ENCODE measurements around the gene DHRS13.
"Not testable (repeated sequence)": the region's sequence is repeated elsewhere in the genome, so short reads cannot be mapped to it uniquely, and the experiment has no call there.

The DHRS13 gene

GRCh38 chr17:28908640-28909167 is 5.8 kb upstream of the DHRS13 start:
- H3K9ac ChIP-seq (ENCODE audit: insufficient read length, low read depth), result no peak overlapping the region

GRCh38 chr17:28907709-28908475 is 5.0 kb upstream of the DHRS13 start:
- DNase-seq (ENCODE audit: low read depth, low spot score), result no peak
- TF ChIP-seq ZNF274 (IDR thresholded peaks at IDR 0.05; ENCODE audit: low read depth, low read length) (no peak), SUZ12 (IDR thresholded peaks at IDR 0.05; ENCODE audit: extremely low read depth, insufficient read depth, insufficient read length) (no peak), YY1 (IDR thresholded peaks at IDR 0.05; ENCODE audit: insufficient read depth, insufficient read length) (no peak)
- Histone ChIP-seq H3K9ac (ENCODE audit: insufficient read length, low read depth) (no peak overlapping the region), H3K27me3 (ENCODE audit: insufficient read depth, insufficient read length) (no peaks in the 10 kb centered on the region), H3K4me1 (ENCODE audit: insufficient read depth, insufficient read length) (no peaks in the 10 kb centered on the region), H3K4me3 (ENCODE audit: insufficient read length, low read depth) (no peak overlapping the region), H3K9me3 (ENCODE audit: insufficient read depth, low read length) (peaks cover 28% of the 10 kb centered on the region; the same call in 1 of the 2 replicates), H3K36me3 (ENCODE audit: insufficient read depth, insufficient read length, low read length) (peaks cover 76% of the 10 kb centered on the region)

More at GRCh38 chr17:28908640-28909167, 5.8 kb upstream of the DHRS13 start:
- Histone ChIP-seq H3K9me3 (ENCODE audit: insufficient read depth, low read length) (peaks cover 21% of the 10 kb centered on the region; the same call in 1 of the 2 replicates), H3K27me3 (ENCODE audit: insufficient read depth, insufficient read length) (no peaks in the 10 kb centered on the region), H3K4me1 (ENCODE audit: insufficient read depth, insufficient read length) (no peaks in the 10 kb centered on the region), H3K4me3 (ENCODE audit: insufficient read length, low read depth) (no peak overlapping the region), H3K36me3 (ENCODE audit: insufficient read depth, insufficient read length, low read length) (peaks cover 84% of the 10 kb centered on the region)
- no peak for DNase-seq (ENCODE audit: low read depth, low spot score)
- TF ChIP-seq YY1 (IDR thresholded peaks at IDR 0.05; ENCODE audit: insufficient read depth, insufficient read length) (no peak), SUZ12 (IDR thresholded peaks at IDR 0.05; ENCODE audit: extremely low read depth, insufficient read depth, insufficient read length) (no peak), ZNF274 (IDR thresholded peaks at IDR 0.05; ENCODE audit: low read depth, low read length) (no peak)

- no peaks in the 10 kb centered on the region for H3K4me1 ChIP-seq (ENCODE audit: insufficient read depth, insufficient read length)
- no peaks in the 10 kb centered on the region for H3K27me3 ChIP-seq (ENCODE audit: insufficient read depth, insufficient read length)
- peaks cover 66% of the 10 kb centered on the region for H3K36me3 ChIP-seq (ENCODE audit: insufficient read depth, insufficient read length, low read length)
- no peak overlapping the region for H3K9ac ChIP-seq (ENCODE audit: insufficient read length, low read depth)
- no peak for DNase-seq (ENCODE audit: low read depth, low spot score)
- no peak overlapping the region for H3K4me3 ChIP-seq (ENCODE audit: insufficient read length, low read depth)
- peaks cover 29% of the 10 kb centered on the region; the same call in 1 of the 2 replicates for H3K9me3 ChIP-seq (ENCODE audit: insufficient read depth, low read length)
- no peak for TF ChIP-seq ZNF274 (IDR thresholded peaks at IDR 0.05; ENCODE audit: low read depth, low read length)
- TF ChIP-seq YY1 (IDR thresholded peaks at IDR 0.05; ENCODE audit: insufficient read depth, insufficient read length), result no peak
- TF ChIP-seq SUZ12 (IDR thresholded peaks at IDR 0.05; ENCODE audit: extremely low read depth, insufficient read depth, insufficient read length), result no peak
Observed at GRCh38 chr17:28906706-28907438, 4.0 kb upstream of the DHRS13 start.

- H3K4me1 ChIP-seq (ENCODE audit: insufficient read depth, insufficient read length), result no peaks in the 10 kb centered on the region
- peaks cover 60% of the 10 kb centered on the region for H3K36me3 ChIP-seq (ENCODE audit: insufficient read depth, insufficient read length, low read length)
Observed at GRCh38 chr17:28906276-28906675, 3.4 kb upstream of the DHRS13 start.

GRCh38 chr17:28904800-28905199 is 1.9 kb upstream of the DHRS13 start:
- TF ChIP-seq YY1 (IDR thresholded peaks at IDR 0.05; ENCODE audit: insufficient read depth, insufficient read length) (no peak), ZNF274 (IDR thresholded peaks at IDR 0.05; ENCODE audit: low read depth, low read length) (no peak), SUZ12 (IDR thresholded peaks at IDR 0.05; ENCODE audit: extremely low read depth, insufficient read depth, insufficient read length) (no peak)
- H3K4me3 ChIP-seq (ENCODE audit: insufficient read length, low read depth), result no peak overlapping the region
- no peak overlapping the region for H3K9ac ChIP-seq (ENCODE audit: insufficient read length, low read depth)
- H3K27me3 ChIP-seq (ENCODE audit: insufficient read depth, insufficient read length), result no peaks in the 10 kb centered on the region
- peaks cover 48% of the 10 kb centered on the region; the same call in 1 of the 2 replicates for H3K9me3 ChIP-seq (ENCODE audit: insufficient read depth, low read length)
- DNase-seq (ENCODE audit: low read depth, low spot score), result no peak
- no peaks in the 10 kb centered on the region for H3K4me1 ChIP-seq (ENCODE audit: insufficient read depth, insufficient read length)
- H3K36me3 ChIP-seq (ENCODE audit: insufficient read depth, insufficient read length, low read length), result peaks cover 57% of the 10 kb centered on the region

More at GRCh38 chr17:28906276-28906675, 3.4 kb upstream of the DHRS13 start:
- no peak overlapping the region for H3K4me3 ChIP-seq (ENCODE audit: insufficient read length, low read depth)
- H3K27me3 ChIP-seq (ENCODE audit: insufficient read depth, insufficient read length), result no peaks in the 10 kb centered on the region
- peaks cover 35% of the 10 kb centered on the region; the same call in 1 of the 2 replicates for H3K9me3 ChIP-seq (ENCODE audit: insufficient read depth, low read length)
- no peak overlapping the region for H3K9ac ChIP-seq (ENCODE audit: insufficient read length, low read depth)
- TF ChIP-seq YY1 (IDR thresholded peaks at IDR 0.05; ENCODE audit: insufficient read depth, insufficient read length) (no peak), SUZ12 (IDR thresholded peaks at IDR 0.05; ENCODE audit: extremely low read depth, insufficient read depth, insufficient read length) (no peak), ZNF274 (IDR thresholded peaks at IDR 0.05; ENCODE audit: low read depth, low read length) (no peak)
- DNase-seq (ENCODE audit: low read depth, low spot score), result no peak

- not testable (repeated sequence) for DNase-seq (ENCODE audit: low read depth, low spot score); H3K27me3 ChIP-seq (ENCODE audit: insufficient read depth, insufficient read length); H3K4me3 ChIP-seq (ENCODE audit: insufficient read length, low read depth); H3K9ac ChIP-seq (ENCODE audit: insufficient read length, low read depth); H3K4me1 ChIP-seq (ENCODE audit: insufficient read depth, insufficient read length)
- Histone ChIP-seq H3K36me3 (ENCODE audit: insufficient read depth, insufficient read length, low read length) (peaks cover 50% of the 10 kb centered on the region), H3K9me3 (ENCODE audit: insufficient read depth, low read length) (peaks cover 48% of the 10 kb centered on the region; the same call in 1 of the 2 replicates)
Observed at GRCh38 chr17:28903546-28903841, 615 bp upstream of the DHRS13 start.

Data from NT2/D1 (cell line).